HepG2 (cell line): ENCODE results near the gene NABP2.

Source experiments
- GABPB1 ChIP-seq: IDR thresholded peaks from 2 replicates; pipeline ENCODE4 v1.6.1; 2016; ENCODE audit warnings: mild to moderate bottlenecking, missing genetic modification reagents, moderate library complexity, missing compliant biosample characterization
- GATAD1 ChIP-seq: IDR thresholded peaks from 2 replicates; pipeline ENCODE4 v1.6.1; 2016; ENCODE audit warnings: missing genetic modification reagents, missing compliant biosample characterization
- KDM3A ChIP-seq: IDR thresholded peaks from 2 replicates; pipeline ENCODE4 v1.6.1; 2018; ENCODE audit warnings: low read depth, missing compliant biosample characterization
- LCORL ChIP-seq, 2 experiments: fragments of 450-650 bp in 1 of 2; sonication (generic) in 1 of 2; formaldehyde crosslinking in 1 of 2; IDR thresholded peaks; 2 replicates each; pipeline versions ENCODE4 v1.5.0 to v1.6.1; 2017 to 2020; ENCODE audit warnings: antibody characterized with exemption in 1 of 2, missing genetic modification reagents in 1 of 2
- NBN ChIP-seq: fragments of 450-650 bp; conservative IDR thresholded peaks from 2 replicates; pipeline ENCODE4 v1.6.1; 2017
- PHF20 ChIP-seq: sonication (generic); formaldehyde crosslinking; IDR thresholded peaks from 2 replicates; pipeline ENCODE4 v1.5.0; 2020; ENCODE audit warnings: mild to moderate bottlenecking, missing genetic modification reagents
- TAF1 ChIP-seq: sonication (generic); formaldehyde crosslinking; IDR thresholded peaks from 2 replicates; pipeline ENCODE4 v1.4.0; 2020; ENCODE audit warnings: missing genetic modification reagents
- YY1 ChIP-seq: IDR thresholded peaks from 2 replicates; pipeline ENCODE4 v1.6.1; 2011; ENCODE audit warnings: low read length, low read depth, moderate library complexity, mild to moderate bottlenecking; ENCODE audit not compliant: insufficient read depth, insufficient replicate concordance
- ZNF512 ChIP-seq: sonication (generic); formaldehyde crosslinking; IDR thresholded peaks from 2 replicates; pipeline ENCODE4 v1.4.0; 2020; ENCODE audit warnings: mild to moderate bottlenecking, missing genetic modification reagents

GRCh38 chr12:56202366-56202765 is 21.8 kb upstream of the NABP2 start:
- no peak for TF ChIP-seq KDM3A (CRISPR knock-in tag)
- TF ChIP-seq GATAD1 (CRISPR knock-in tag): no peak
- no peak for TF ChIP-seq YY1
- no peak for TF ChIP-seq TAF1 (CRISPR knock-in tag)
- TF ChIP-seq NBN: no peak
- TF ChIP-seq GABPB1 (CRISPR knock-in tag): no peak
- TF ChIP-seq ZNF512 (CRISPR knock-in tag): no peak
- no peak for TF ChIP-seq LCORL (IDR thresholded peaks at IDR 0.05)
- TF ChIP-seq LCORL (CRISPR knock-in tag; IDR thresholded peaks at IDR 0.05): no peak
- no peak for TF ChIP-seq PHF20 (CRISPR knock-in tag)
